HEK293 (cell line): ENCODE results near the gene RASD1.

Experiments
- CTCF ChIA-PET: fragments of 350-600 bp; formaldehyde crosslinking; extraction: SDS; loops from one replicate; lab custom pipeline; 2021; ENCODE audit warnings: antibody characterized with exemption; lab: Yijun Ruan, JAX
- POLR2A ChIA-PET: fragments of 300-600 bp; formaldehyde crosslinking; extraction: SDS; loops from one replicate; lab custom pipeline; 2020; ENCODE audit warnings: antibody characterized with exemption, inconsistent platforms; lab: Yijun Ruan, JAX
- H3K27ac ChIP-seq: fragments of 200-500 bp; sonication (Bioruptor generic); 2 replicates; pipeline ENCODE4 v1.5.1; 2014; ENCODE audit warnings: low read depth, low read length, control low read depth, inconsistent platforms; ENCODE audit errors: extremely low read depth
- H3K36me3 ChIP-seq, 2 experiments: fragments of 200-500 bp in 1 of 2; sonication (Bioruptor generic) in 1 of 2; 1 replicate in 1 of 2; 2 replicates in 1 of 2; pipeline ENCODE4 v1.5.1; 2014 to 2017; ENCODE audit warnings: inconsistent platforms in 2 of 2, low read length in 2 of 2; ENCODE audit not compliant: control insufficient read depth in 2 of 2, insufficient read depth in 1 of 2
- H3K4me1 ChIP-seq: fragments of 200-500 bp; sonication (Bioruptor generic); 2 replicates; pipeline ENCODE4 v1.5.1; 2014; ENCODE audit warnings: mild to moderate bottlenecking, low read length, inconsistent platforms; ENCODE audit not compliant: control insufficient read depth, insufficient read depth
- H3K4me3 ChIP-seq: 2 replicates; pipeline ENCODE4 v1.5.1; 2011; ENCODE audit warnings: low read depth, mild to moderate bottlenecking, control low read depth, low read length, moderate library complexity
- H3K9me3 ChIP-seq: fragments of 200-500 bp; sonication (Bioruptor generic); 2 replicates; pipeline ENCODE4 v1.5.1; 2014; ENCODE audit warnings: low read depth, low read length, inconsistent platforms; ENCODE audit not compliant: control insufficient read depth, insufficient read depth
- GLIS2 ChIP-seq: fragments of 450-650 bp; formaldehyde crosslinking; IDR thresholded peaks from 2 replicates; pipeline ENCODE4 v1.5.1; 2016; ENCODE audit warnings: missing biosample characterization, missing genetic modification characterization
- HIC1 ChIP-seq: fragments of 450-650 bp; formaldehyde crosslinking; IDR thresholded peaks from 2 replicates; pipeline ENCODE4 v1.5.1; 2016; ENCODE audit warnings: missing biosample characterization, missing genetic modification characterization
- OSR2 ChIP-seq: fragments of 450-650 bp; formaldehyde crosslinking; IDR thresholded peaks from 2 replicates; pipeline ENCODE4 v1.5.1; 2016; ENCODE audit warnings: missing biosample characterization, missing genetic modification characterization
- PATZ1 ChIP-seq: fragments of 450-650 bp; formaldehyde crosslinking; IDR thresholded peaks from 2 replicates; pipeline ENCODE4 v1.5.1; 2016; ENCODE audit warnings: missing biosample characterization, missing genetic modification characterization
- PRDM1 ChIP-seq: fragments of 450-650 bp; formaldehyde crosslinking; IDR thresholded peaks from 2 replicates; pipeline ENCODE4; 2016; ENCODE audit warnings: missing biosample characterization, missing genetic modification characterization
- SP2 ChIP-seq: fragments of 450-650 bp; formaldehyde crosslinking; IDR thresholded peaks from 2 replicates; pipeline ENCODE4 v1.5.1; 2016; ENCODE audit warnings: missing biosample characterization, missing genetic modification characterization
- ZBTB20 ChIP-seq: fragments of 450-650 bp; formaldehyde crosslinking; IDR thresholded peaks from 2 replicates; pipeline ENCODE4 v1.5.1; 2016; ENCODE audit warnings: missing biosample characterization, missing genetic modification characterization
- ZBTB26 ChIP-seq: fragments of 450-650 bp; formaldehyde crosslinking; optimal IDR thresholded peaks from 2 replicates; pipeline ENCODE3; 2016; ENCODE audit warnings: missing biosample characterization, mild to moderate bottlenecking, missing genetic modification characterization
- ZBTB44 ChIP-seq: fragments of 450-650 bp; IDR thresholded peaks from 2 replicates; pipeline ENCODE4 v1.5.1; 2018; ENCODE audit warnings: missing biosample characterization, mild to moderate bottlenecking, missing genetic modification characterization
- ZFHX2 ChIP-seq: fragments of 450-650 bp; formaldehyde crosslinking; conservative IDR thresholded peaks from 2 replicates; pipeline ENCODE4 v1.5.1; 2016; ENCODE audit warnings: missing biosample characterization, missing genetic modification characterization
- ZIC2 ChIP-seq: fragments of 450-650 bp; formaldehyde crosslinking; IDR thresholded peaks from 2 replicates; pipeline ENCODE4 v1.5.1; 2016; ENCODE audit warnings: missing biosample characterization, missing genetic modification characterization
- ZNF138 ChIP-seq: fragments of 450-650 bp; formaldehyde crosslinking; IDR thresholded peaks from 2 replicates; pipeline ENCODE4 v1.5.1; 2016; ENCODE audit warnings: missing biosample characterization, missing genetic modification characterization, borderline replicate concordance
- ZNF175 ChIP-seq: fragments of 450-650 bp; formaldehyde crosslinking; IDR thresholded peaks from 2 replicates; pipeline ENCODE4 v1.5.1; 2016; ENCODE audit warnings: missing biosample characterization, missing genetic modification characterization
- ZNF292 ChIP-seq: fragments of 450-650 bp; formaldehyde crosslinking; IDR thresholded peaks from 2 replicates; pipeline ENCODE4 v1.5.1; 2016; ENCODE audit warnings: low read depth, missing biosample characterization, missing genetic modification characterization, borderline replicate concordance
- ZNF341 ChIP-seq: fragments of 450-650 bp; formaldehyde crosslinking; IDR thresholded peaks from 2 replicates; pipeline ENCODE4; 2016; ENCODE audit warnings: low read depth, missing biosample characterization, missing genetic modification characterization
- ZNF366 ChIP-seq: fragments of 450-650 bp; formaldehyde crosslinking; conservative IDR thresholded peaks from 2 replicates; pipeline ENCODE4 v1.5.1; 2016; ENCODE audit warnings: missing biosample characterization, missing genetic modification characterization
- ZNF423 ChIP-seq: fragments of 450-650 bp; formaldehyde crosslinking; IDR thresholded peaks from 2 replicates; pipeline ENCODE4 v1.5.1; 2016; ENCODE audit warnings: missing biosample characterization, missing genetic modification characterization
- ZNF639 ChIP-seq: fragments of 450-650 bp; formaldehyde crosslinking; IDR thresholded peaks from 2 replicates; pipeline ENCODE4 v1.5.1; 2016; ENCODE audit warnings: missing biosample characterization, missing genetic modification characterization
- ZSCAN5A ChIP-seq: fragments of 450-650 bp; formaldehyde crosslinking; IDR thresholded peaks from 2 replicates; pipeline ENCODE4 v1.5.1; 2016; ENCODE audit warnings: missing biosample characterization, missing genetic modification characterization

RASD1 gene

GRCh38 chr17:17523731-17524490 is 27.7 kb upstream of the RASD1 start (continued):
- TF ChIP-seq PATZ1 (tag by site-specific recombination) (no peak), HIC1 (tag by site-specific recombination) (0 out of 2 replicates have a peak, but pooled peaks have one; percentile 0), PRDM1 (no peak), ZNF138 (tag by site-specific recombination) (no peak), ZSCAN5A (tag by site-specific recombination) (no peak), ZNF639 (no peak), ZNF423 (tag by site-specific recombination) (no peak), ZNF175 (tag by site-specific recombination) (no peak), ZBTB26 (tag by site-specific recombination) (no peak)

- ChIA-PET POLR2A (interaction anchor here (0.6 kb wide), 1 partner anchor 654 kb away, joined by 3 read pairs; no protein-coding TSS in a partner anchor), CTCF (interaction anchor here (0.5 to 1.6 kb wide), 6 partner anchors 10 to 252 kb away, joined by 3 to 4 read pairs (median 4); no protein-coding TSS in a partner anchor)
- H3K27ac ChIP-seq = no peak overlapping the region
- TF ChIP-seq SP2 (tag by site-specific recombination) (no peak), ZNF292 (no peak), HIC1 (tag by site-specific recombination) (0 out of 2 replicates have a peak, but pooled peaks have one; percentile 28), GLIS2 (tag by site-specific recombination) (peak; percentile 68), OSR2 (tag by site-specific recombination) (peak; percentile 55), ZNF366 (no peak), ZBTB20 (tag by site-specific recombination) (peak; percentile 49; the same call in 1 of the 2 replicates), ZBTB44 (no peak), ZFHX2 (tag by site-specific recombination) (peak; percentile 68), ZNF341 (tag by site-specific recombination) (peak; percentile 52; the same call in 1 of the 2 replicates), ZNF423 (tag by site-specific recombination) (peak; percentile 74), ZIC2 (tag by site-specific recombination) (peak; percentile 100)
Observed at GRCh38 chr17:17523001-17523730, 27.0 kb upstream of the RASD1 start.

More at GRCh38 chr17:17523001-17523730, 27.0 kb upstream of the RASD1 start:
- H3K4me3 ChIP-seq = no peak overlapping the region
- H3K9me3 ChIP-seq = no peaks in the 10 kb centered on the region
- peaks cover 2% of the 10 kb centered on the region; the same call in 1 of the 2 replicates for H3K4me1 ChIP-seq
- H3K36me3 ChIP-seq = no peaks in the 10 kb centered on the region
